ENCODE data around the gene ST8SIA5.

- no peak for TF ChIP-seq CTCF (IDR thresholded peaks at IDR 0.05)
- no peak for TF ChIP-seq POLR2AphosphoS5 (IDR thresholded peaks at IDR 0.05)
- TF ChIP-seq EP300 (IDR thresholded peaks at IDR 0.05) = no peak
These were observed 28.5 kb downstream of the ST8SIA5 start for GRCh38 chr18:46728219-46728930.

Data from stomach (tissue), 4 donors.